HG02884 (cell line): ENCODE results near the gene CCN2.

Source experiments
- ATAC-seq: cut with Tn5 transposase; IDR thresholded peaks from one replicate; pipeline ENCODE4 v1.9.1; 2021; ENCODE audit warnings: mild to moderate bottlenecking, moderate library complexity; ENCODE audit not compliant: unreplicated experiment

Gene CCN2

DNA sequence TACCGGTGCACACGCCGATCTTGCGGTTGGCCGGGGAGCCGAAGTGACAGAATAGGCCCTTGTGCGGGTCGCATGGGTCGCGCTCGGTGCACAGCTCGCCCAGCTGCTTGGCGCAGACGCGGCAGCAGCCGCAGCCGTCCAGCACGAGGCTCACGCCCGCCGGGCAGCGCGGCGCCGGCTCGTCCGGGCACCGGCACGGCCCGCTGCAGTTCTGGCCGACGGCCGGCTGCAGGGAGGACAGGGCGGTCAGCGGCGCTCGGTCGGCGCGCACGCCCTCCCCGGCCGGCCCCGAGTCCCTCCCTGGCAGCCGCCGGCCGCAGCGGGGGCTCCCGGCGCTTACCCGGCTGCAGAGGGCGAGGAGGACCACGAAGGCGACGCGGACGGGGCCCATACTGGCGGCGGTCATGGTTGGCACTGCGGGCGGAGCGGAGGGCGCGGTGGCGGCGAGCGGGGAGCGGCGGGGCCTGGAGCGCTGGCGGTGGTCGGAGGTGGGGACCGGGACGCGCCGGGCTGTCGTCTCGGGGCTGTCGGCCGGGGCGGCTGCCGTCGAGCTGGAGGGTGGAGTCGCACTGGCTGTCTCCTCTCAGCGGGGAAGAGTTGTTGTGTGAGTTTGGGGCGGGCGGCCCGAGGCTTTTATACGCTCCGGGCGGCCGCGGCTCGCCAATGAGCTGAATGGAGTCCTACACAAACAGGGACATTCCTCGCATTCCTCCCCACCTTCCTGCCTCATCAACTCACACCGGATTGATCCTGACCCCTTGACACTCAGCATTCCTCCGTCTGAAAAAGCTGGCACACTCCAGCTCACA lies at the start of gene CCN2:
TSS of gene CCN2 (minus strand) at position 606 of the 809 bp plus-strand sequence. CDS start at position 406, 200 bp downstream.
- no peak for ATAC-seq

DNA sequence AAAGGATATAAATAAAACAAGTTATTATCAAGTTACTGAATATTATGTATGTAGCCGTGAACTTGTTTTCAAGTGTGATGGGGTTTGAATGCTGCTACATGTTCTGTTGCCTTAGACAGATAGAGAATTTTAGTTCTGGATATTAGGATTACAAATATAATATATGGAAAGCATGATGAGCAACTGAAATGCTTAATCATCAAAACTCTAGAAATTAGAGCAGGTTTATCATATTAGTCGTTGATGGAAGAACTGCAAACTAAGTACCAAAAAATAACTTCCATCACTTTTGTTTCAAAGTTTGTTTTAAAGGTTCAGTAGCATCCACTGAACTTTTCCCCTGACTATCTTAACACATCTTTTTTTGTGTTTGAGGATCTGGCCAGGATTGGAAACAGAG lies 49.1 kb upstream of the CCN2 start:
- ATAC-seq, result no peak

DNA sequence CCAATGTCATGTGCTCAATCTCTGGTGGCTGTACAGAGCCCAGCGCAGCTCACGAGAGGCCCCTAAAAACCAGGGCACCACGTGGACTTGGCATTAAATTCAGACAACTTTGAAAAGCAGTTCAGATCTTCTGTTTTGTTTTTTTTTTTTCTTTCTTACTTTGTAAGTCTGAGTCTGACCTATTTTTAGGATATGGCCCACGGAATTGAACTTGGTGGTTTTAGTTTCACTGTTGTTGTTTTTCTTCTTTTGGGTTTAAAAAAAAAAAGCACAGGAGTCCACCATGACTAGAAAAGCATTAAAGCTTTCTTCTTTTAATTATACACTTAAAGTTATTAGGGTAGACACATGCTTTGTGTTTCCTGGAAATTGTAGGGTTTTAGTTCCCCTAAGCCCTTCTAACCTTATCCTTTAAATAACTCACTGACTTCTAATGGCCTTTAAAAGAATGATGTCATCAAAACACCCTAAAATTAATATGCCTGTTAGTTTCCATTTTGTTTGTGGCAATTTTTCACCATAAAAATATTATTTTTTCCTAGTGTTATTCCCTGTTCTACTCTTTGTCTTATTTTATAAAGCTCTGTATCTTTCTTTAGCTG lies 48.5 kb upstream of the CCN2 start:
- no peak for ATAC-seq

GRCh38 chr6:131998255-131998982 lies 47.2 kb upstream of the CCN2 start:
- ATAC-seq, result no peak

GRCh38 chr6:131997429-131998153 lies 46.4 kb upstream of the CCN2 start:
- no peak for ATAC-seq

DNA sequence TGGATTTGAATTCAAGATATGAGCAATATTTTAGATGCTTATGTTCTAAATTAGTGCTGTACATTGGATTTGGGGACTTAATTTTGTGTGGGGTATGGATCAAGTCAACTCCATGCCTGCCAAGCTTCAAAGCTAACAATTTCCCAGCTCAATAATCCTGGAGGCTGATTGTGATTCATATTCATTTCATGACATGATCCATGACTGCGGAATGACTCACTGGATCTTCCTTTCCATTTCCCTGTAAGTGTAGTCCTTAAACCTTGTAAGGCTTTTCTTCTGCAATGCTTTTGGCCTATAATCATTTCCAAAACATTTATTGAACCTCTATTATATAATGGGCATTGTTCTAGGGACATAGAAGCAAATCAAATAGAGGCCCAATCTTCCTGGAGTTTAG lies 44.7 kb upstream of the CCN2 start:
- no peak for ATAC-seq

- no peak for ATAC-seq
These were observed 41.4 kb upstream of the CCN2 start for GRCh38 chr6:131992557-131992956.

- ATAC-seq, result no peak
These were observed 37.9 kb upstream of the CCN2 start for GRCh38 chr6:131989036-131989435.

- no peak for ATAC-seq
These were observed 31.6 kb upstream of the CCN2 start for GRCh38 chr6:131982740-131983259.

DNA sequence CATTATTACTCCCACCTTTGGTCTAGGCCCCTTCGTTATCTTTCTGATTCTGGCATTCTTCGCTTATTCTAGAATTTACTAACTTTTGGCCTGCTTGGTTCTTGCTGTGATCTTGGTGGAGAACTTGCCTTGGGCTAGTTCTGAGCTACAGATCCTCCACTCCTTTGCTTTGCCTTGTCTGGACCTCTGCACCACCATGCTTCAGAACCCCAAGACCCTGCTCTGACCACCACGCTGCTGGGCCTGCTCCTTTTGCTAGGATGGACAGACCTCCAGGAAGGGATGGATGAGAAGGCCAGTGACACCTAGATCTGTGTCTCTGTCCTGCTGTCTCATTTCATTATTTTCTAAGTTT lies 30.4 kb upstream of the CCN2 start:
- ATAC-seq, result no peak

DNA sequence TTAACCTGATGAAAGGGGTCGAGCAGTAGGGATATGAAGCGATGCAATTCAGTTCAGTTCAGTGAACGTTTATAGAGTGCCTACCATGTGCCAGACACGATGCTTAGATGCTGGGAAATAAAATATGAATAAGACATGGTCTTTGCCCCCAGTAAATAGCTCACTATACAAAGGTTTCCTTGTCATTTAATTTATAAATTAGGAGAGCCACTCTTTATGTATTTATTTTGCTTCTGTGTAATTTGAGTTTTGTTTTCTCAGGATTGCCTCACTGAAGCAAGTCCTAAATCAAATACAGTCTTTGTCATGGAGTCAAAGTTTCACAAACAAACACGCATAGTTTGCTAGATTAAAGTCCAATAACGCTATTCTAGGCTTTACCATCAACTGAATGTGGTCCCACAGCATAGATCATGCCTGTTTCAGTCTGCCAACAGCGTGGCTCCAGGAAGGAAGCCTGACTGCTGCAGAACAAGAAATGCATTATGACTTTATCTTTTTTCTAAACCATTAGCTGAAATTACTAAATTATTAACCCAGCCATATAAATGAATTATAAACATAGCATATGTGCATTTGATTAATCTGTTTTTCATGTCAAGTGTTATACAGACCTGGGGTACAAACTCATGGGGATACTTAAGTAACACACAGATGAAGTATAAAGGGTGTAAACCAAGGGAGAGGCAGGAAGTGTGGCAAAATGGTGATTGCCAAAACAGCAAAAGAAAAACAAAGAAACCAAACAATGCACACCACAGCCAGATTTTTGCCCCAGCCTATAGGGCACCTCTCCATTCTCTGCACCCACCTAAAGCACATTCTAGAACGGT lies 29.8 kb upstream of the CCN2 start:
- no peak for ATAC-seq

DNA sequence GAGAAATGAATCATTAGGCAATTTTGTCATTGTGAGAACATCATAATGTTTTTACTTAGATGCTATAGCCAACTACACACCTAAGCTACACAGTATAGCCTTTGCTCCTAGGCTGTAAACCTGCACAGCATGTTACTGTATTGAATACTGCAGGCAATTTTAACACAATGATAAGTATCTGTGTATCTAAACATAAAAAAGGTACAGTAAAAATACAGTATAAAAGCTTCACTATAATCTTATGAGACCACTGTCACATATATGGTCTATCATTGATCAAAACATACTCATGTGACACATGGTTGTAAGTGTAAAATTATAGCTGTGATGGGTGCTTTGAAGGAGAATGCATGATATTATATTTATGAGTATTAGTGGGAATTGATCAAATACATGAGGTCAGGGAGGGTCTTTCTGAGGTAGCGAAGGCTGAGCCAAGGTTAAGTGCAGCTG lies 29.2 kb upstream of the CCN2 start:
- no peak for ATAC-seq

GRCh38 chr6:131979515-131980337 lies 28.6 kb upstream of the CCN2 start:
- no peak for ATAC-seq

DNA sequence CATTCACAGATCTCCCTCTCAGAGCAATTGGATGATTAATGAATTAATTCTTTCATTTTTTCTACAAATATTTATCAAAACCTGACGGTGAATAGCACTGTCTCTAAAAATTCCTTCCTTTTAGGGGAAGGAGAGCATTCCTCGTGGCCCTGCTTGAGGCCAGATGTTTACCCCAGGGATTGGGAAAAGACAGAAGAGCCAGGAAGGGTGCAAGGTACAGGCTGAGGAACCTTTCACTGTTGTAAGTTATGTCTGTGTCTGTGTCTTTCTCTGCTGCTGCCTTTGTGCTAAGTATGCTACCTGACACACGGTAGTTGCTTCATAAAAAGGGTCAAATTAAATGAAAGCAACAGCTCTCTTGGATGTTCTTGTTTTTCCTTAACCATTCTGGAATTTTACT lies 27.4 kb upstream of the CCN2 start:
- ATAC-seq, result no peak

DNA sequence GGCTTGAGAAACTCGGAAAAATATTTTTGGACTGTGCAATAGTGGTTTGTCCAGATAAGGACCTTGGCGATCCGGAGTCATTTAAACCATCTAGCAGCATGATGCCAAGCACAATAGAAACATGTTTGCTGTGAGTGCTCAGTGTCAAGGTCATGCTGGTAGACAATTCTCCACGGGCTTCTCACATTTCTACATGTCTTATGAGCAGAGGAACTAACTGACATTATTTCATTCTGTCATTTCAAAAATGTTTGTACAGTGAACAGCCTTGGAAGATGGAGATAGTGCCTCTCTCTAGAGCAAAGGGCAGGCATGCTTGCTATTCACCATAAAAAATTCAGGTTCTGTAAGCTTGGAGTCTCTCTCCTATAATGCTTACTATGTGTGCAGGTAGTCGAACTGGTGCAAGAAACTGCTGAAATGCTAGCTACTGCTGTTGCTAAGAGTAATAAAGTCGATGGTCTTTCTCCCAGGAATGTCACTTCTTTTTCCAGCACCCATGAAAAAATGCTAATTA lies 25.4 kb upstream of the CCN2 start:
- ATAC-seq, result no peak

GRCh38 chr6:131972741-131973140 lies 21.6 kb upstream of the CCN2 start:
- ATAC-seq, result no peak

DNA sequence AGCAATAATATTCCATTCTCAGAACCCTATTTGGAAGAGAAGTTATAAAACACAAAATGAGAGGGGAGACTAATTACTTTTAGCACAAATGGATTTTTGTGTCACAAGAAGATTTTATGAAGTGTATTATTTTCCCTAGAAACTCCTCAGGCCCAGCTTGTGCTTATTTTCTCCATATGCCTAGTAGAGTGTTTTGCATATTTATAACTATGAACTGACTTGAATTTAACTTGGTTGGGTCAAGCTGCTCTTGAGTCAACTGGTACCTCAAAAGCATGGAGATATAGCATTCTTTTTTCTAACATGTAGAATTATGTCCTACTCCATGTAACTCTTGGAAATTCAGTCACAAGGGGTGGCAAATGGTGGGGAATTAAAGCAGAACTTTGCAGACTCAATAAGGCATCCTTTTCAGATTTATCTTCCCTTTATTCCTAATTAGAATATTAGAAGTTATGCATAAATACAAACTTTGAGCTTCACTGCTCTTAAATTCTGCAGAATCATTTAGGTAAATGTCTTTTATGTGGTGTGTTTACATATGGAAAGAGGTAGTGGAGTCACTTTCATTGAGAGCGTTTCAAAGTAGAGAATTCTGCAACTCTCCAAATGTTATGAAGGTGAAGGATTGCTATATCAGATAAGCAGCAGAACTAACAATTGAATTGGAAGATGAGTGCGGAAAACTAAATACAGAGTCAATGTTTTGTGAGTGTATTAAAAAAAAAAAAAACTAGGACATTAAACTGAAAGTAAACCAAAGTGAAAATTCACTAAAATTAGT lies 19.1 kb upstream of the CCN2 start:
- no peak for ATAC-seq

DNA sequence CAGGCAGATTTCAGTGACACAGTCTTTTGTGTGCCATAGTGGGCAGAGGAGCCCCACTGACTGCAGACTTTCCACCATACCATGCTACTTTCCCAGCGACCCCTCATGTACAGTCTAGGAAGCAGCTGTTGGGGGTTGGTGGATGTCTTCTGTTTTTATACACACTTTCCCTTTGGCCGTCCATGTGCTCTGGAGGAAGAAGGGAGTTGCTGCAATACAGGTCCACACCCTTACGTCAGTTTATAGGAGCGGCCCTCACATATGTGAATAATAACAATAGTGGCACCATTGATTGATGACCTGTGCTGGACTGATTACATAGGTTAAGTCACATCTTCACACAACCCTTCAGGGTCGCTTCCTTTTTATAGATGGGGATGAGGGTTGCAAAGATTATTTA lies 17.5 kb upstream of the CCN2 start:
- no peak for ATAC-seq
